Epidermal melanocyte (primary cell): ENCODE measurements around the gene KRTAP3-3.
"Not testable (repeated sequence)": the region's sequence is repeated elsewhere in the genome, so short reads cannot be mapped to it uniquely, and the experiment has no call there.

Experiments
- DNase-seq: peaks from one replicate; pipeline ENCODE4 v3.0.0; 2011; ENCODE audit warnings: low spot score; ENCODE audit not compliant: insufficient read length

Gene KRTAP3-3

GRCh38 chr17:40993839-40994238 is at the start of gene KRTAP3-3:
KRTAP3-3 (minus strand) TSS chr17:40994164; CDS start chr17:40994097, 67 bp downstream.
- no peak for DNase-seq

- DNase-seq = no peak
Measured at GRCh38 chr17:41042953-41043352, 49.0 kb upstream of the KRTAP3-3 start.

- not testable (repeated sequence) for DNase-seq
Measured at GRCh38 chr17:41040783-41041571, 47.0 kb upstream of the KRTAP3-3 start, which contains the start of gene KRTAP1-1. KRTAP1-1 (minus strand) TSS chr17:41041450; CDS start chr17:41041397, 53 bp downstream.

- no peak for DNase-seq
Measured at GRCh38 chr17:41037853-41038350, 43.9 kb upstream of the KRTAP3-3 start.

DNA sequence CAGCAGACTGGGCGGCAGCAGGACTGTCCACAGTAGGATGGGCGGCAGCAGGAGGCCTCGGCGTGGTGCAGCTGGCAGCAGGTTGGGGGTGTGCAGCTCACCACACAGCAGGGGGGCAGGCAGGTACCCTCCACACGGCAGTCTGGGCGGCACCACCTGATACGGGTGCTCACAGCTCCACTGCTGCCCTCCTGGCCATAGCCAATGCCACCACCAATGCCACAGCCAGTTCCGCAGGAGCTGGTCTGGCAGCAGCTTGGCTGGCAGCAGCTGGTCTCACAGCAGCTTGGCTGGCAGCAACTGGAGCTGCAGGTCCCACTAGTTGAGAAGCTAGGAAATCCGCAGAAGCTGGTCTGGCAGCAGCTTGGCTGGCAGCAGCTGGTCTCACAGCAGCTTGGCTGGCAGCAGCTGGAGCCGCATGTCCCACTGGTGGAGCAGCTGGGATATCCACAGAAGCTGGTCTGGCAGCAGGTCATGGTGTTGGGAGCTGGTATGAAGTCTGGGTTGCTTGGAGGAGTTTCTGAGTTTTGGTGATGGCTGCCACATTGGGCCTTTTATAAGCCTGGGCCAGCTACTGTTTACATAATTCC is 40.5 kb upstream of the KRTAP3-3 start, which contains the start of gene KRTAP1-3:
TSS of gene KRTAP1-3 (minus strand) at position 529 of the 590 bp plus-strand sequence. CDS start at position 476, 53 bp downstream.
- DNase-seq = not testable (repeated sequence)

- DNase-seq = no peak
Measured at GRCh38 chr17:41029633-41030245, 35.8 kb upstream of the KRTAP3-3 start, which contains the start of gene KRTAP1-4. KRTAP1-4 (minus strand) TSS chr17:41030195; CDS start chr17:41030078, 117 bp downstream.

- DNase-seq = no peak
Measured at GRCh38 chr17:41026715-41027471, 32.9 kb upstream of the KRTAP3-3 start, which contains the start of gene KRTAP1-5. KRTAP1-5 (minus strand) TSS chr17:41027208; CDS start chr17:41027155, 53 bp downstream.

DNA sequence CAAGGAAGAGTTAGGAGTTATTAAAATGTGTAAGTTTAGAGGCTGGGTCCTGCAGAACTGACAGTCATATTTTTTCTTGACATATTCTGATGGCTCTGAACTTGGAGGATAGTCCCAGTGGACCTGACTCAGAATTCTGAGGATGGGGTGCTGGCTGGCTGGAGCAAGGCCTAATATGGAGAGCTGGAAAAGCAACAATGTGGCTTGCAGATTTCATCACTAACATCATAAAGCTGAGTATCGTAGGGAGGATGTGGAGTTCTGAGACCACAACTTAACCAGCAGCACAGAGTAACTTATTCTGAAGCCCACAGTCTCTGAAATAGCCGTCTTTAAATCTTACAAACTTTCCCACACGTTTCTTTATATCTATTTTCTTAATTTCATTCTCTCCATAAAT is 30.7 kb upstream of the KRTAP3-3 start:
- no peak for DNase-seq

DNA sequence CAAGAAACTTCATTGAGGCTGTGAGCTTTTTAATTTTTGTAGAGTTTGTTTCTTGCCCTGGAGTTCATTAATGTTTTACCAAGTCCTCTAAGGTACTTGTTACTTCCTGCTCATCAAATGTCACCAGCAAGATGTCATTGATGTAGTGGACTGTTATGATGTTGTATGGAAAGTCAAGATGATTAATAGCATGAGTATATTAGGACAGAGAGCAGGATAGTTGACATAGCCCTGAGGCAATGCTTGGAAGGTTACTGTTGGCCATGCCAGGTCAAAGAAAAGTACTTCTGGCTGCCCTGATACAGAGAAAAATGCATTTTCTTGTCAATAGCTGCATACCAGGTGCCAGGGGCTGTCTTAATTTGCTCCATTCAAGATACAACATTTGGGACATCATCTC is 26.4 kb upstream of the KRTAP3-3 start:
- no peak for DNase-seq

GRCh38 chr17:41019415-41019814 is 25.5 kb upstream of the KRTAP3-3 start:
- no peak for DNase-seq

- no peak for DNase-seq
Measured at GRCh38 chr17:41018541-41018940, 24.6 kb upstream of the KRTAP3-3 start.

DNA sequence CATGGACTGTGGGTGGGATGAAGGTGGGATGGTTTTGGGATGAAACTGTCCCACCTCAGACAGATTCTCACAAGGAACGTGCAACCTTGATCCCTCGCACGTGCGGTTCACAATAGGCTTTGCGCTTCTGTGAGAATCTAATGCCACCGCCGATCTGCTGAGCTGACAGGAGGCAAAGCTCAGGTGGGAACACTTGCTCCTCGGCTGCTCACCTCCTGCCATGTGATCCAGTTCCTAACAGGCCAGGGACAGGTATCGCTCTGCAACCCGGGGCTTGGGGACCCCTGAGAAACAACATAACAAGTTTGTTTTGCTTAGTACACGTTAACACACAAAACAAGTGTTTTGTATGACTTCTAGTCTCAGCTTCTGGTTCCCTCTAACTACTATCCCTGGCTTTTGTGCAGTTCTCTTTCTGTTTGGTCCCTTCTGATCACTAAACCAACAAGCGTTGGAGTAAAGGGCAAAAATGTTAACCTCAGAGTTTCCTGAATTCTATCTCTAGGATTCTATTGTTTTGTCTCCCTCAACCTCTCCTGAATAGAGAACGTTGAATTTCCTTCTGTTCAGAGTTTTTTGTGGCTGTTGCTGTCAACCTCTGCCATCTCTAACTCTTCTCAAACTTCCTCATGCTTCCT is 22.7 kb upstream of the KRTAP3-3 start:
- DNase-seq = no peak

GRCh38 chr17:41015454-41015853 is 21.5 kb upstream of the KRTAP3-3 start:
- DNase-seq = no peak

DNA sequence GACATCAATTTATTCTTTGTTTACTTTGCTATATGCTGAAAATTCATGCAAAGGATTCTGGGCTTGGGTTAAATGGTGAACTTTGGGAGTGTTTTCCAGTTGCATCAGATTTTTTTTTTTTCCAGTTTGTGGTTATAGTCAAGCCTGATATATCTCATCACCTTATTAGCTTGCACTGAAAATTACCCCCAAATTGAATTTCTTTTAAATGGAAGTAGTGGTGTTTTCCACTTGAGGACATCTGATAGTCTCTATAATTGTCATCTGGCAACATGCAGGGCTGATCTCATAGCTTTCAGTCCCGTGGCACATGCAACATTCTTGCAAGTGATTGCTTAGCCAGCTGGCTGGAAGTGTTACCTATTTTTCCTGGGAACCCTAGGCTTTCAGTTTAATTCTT is 19.6 kb upstream of the KRTAP3-3 start:
- no peak for DNase-seq

DNA sequence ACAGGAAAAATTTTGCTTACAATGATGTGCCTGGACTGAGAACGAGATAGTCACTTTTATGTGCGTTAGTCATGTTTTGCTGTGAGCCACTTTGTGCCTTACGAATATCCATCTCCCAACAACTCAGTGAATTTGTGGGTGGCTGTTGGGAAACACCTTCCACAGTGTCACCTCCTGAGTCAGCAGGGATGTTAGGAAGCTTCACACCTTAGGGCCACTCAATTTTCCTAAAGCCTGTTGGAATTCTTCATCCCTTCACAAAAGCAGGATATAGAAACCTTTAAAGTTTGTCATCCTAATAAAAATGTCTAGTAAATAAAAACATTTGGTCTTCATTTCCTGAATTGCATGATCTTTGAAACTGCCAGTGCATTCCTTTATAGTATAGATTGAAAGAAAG is 19.2 kb upstream of the KRTAP3-3 start:
- no peak for DNase-seq

GRCh38 chr17:41012326-41013120 is 18.6 kb upstream of the KRTAP3-3 start:
- DNase-seq = no peak

DNA sequence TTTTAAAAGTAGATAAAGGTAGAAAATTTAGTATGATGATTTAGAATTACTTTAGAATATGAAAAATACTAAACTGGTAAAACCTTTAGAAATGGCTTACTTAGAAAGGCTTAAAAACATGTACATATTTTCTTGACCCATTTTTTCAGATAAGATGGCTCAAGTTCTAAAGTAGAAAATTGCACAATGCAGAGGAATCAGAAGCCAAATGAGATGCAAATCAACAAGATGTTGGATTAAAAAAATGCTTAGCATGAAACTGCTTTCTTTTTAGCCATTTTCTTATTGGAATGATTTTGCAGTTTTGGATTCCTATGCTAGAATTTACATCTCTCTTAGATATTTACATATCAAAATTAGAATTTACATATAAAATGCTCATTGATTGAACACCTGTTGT is 16.5 kb upstream of the KRTAP3-3 start:
- no peak for DNase-seq

- DNase-seq = no peak
Measured at GRCh38 chr17:41009936-41010335, 16.0 kb upstream of the KRTAP3-3 start.

DNA sequence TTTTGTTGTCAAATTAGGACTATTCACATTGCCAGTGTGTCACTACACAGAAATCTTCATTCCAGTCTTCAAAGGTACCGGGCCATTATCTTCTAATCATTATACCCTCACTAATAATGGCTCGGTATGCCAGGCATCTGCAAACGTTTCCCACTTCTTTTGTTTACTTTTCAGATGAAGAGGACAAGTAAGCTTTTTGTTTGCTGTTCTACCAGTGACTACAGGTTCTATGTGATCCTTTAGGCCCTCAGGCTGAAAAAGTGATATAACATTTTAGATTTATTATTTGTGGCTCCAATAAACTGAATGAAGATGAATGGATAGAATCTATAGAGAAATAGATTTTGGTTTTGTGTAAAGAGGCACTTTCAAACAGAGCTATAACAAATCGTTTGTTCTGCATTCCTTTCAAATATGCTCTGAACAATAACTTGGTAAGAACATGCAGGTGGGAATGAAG is 15.4 kb upstream of the KRTAP3-3 start:
- DNase-seq = no peak

DNA sequence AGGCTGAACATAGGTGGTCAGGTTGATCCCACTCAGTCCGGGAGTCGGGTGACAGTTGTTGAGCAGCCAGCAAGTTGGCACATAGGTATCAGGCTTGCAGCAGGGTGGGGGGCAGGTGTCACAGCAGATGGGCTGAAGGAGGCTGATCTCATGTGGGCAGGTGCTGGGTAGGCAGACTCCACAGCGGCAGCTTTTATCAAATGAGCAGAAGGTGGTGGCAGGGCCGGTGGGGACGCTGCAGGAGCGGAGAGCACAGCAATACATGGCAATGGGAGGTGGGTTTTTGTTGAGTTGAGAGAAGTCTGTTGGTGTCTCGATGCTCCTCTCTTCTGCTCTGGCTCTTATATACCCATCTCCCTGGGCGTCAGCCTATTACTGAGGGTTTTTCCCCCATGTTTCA is 14.8 kb upstream of the KRTAP3-3 start, which contains the start of gene KRTAP3-1:
TSS of gene KRTAP3-1 (minus strand) at position 318 of the 400 bp plus-strand sequence. CDS start at position 264, 54 bp downstream.
- DNase-seq = no peak
